Naive B cell (primary cell): ENCODE measurements around the gene FOXN3. TPM values are rescaled to one million over a fixed set of nuclear protein-coding genes. Genes with fewer than 3 reads are reported as not detected.

Experiments used
- ATAC-seq, 2 donors: fragments of 150-1000 bp; cut with Tn5 transposase; 2 replicates each; pipeline ENCODE4 v1.10.0; 2021; ENCODE audit warnings: low read depth in 2 of 2, mild to moderate bottlenecking in 2 of 2, moderate library complexity in 2 of 2
- DNase-seq: peaks from one replicate; pipeline ENCODE4 v3.0.0; 2022
- H3K27ac Mint-ChIP-seq, 6 donors: one replicate each; pipeline ENCODE4 v1.8.0; 2020 to 2022; ENCODE audit warnings: mild to moderate bottlenecking in 6 of 6, mixed read lengths in 6 of 6, moderate library complexity in 5 of 6, inconsistent platforms in 2 of 6
- H3K27me3 Mint-ChIP-seq, 3 donors: one replicate each; pipeline ENCODE4 v1.8.0; 2021 to 2022; ENCODE audit warnings: mixed read lengths in 3 of 3, mild to moderate bottlenecking in 1 of 3
- H3K36me3 Mint-ChIP-seq, 2 donors: one replicate each; pipeline ENCODE4 v1.8.0; 2020 to 2022; ENCODE audit warnings: mixed read lengths in 2 of 2, inconsistent platforms in 1 of 2, mild to moderate bottlenecking in 1 of 2
- H3K4me1 Mint-ChIP-seq, 3 donors: one replicate each; pipeline ENCODE4 v1.8.0; 2020 to 2022; ENCODE audit warnings: mixed read lengths in 3 of 3, inconsistent platforms in 1 of 3, mild to moderate bottlenecking in 1 of 3, moderate library complexity in 1 of 3
- H3K4me3 Mint-ChIP-seq, 8 donors: one replicate each; pipeline ENCODE4 v1.8.0; 2020 to 2022; ENCODE audit warnings: mild to moderate bottlenecking in 8 of 8, mixed read lengths in 8 of 8, moderate library complexity in 8 of 8, inconsistent platforms in 2 of 8
- H3K9me3 Mint-ChIP-seq, 7 donors: one replicate each; pipeline ENCODE4 v1.8.0; 2020 to 2022; ENCODE audit warnings: mixed read lengths in 7 of 7, mild to moderate bottlenecking in 5 of 7, inconsistent platforms in 2 of 7, moderate library complexity in 1 of 7
- polyA plus RNA-seq, 6 donors: library from polyadenylated mRNA; unstranded; fragments of 300-500 nt; fragmentation: Illumina TruSeq; gene quantifications; one replicate each; pipeline ENCODE4 v1.2.3, GENCODE V29; 2021; ENCODE audit warnings: low read depth in 6 of 6

FOXN3 gene
- polyA plus RNA-seq, 6 donors from 2014 or later = 47.8 to 77.5 (median 58.7) TPM

DNA sequence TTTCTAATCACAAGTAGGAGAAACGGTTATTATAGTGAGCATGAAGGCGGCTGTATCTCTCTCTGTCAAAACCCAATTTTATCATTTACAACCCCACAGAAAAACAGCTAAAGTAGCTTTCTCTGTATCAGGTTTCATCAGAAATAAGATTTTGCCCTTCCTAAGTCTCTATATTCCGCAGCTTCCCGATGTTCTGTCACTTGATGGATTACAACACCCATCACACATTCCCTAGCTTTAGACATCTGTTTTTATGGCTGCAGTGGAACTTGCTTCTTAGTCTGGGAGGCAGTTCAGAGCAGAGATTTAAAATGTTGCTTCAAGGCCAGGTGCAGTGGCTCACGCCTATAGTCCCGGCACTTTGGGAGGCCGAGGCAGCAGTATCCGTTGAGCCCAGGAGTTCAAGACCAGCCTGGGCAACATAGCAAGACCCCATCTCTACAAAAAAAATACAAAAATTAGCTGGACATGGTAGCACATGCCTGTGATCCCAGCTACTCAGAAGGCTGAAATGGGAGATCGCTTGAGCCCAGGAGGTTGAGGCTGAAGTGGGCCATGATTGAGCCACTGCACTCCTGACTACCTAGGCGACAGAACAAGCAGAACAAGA, 27.6 kb upstream of the FOXN3 start:
- Mint-ChIP-seq H3K27me3 (no peaks in the 10 kb centered on the region), H3K9me3 (no peaks in the 10 kb centered on the region), H3K36me3 (no peaks in the 10 kb centered on the region), H3K4me1 (peaks cover 63 to 95% (median 86%) of the 10 kb centered on the region in 3 donors), H3K4me3 (peak overlapping the region; percentile 37 to 91 (median 79)), H3K27ac (peak overlapping the region; percentile 89 to 98 (median 94))
- no peak for DNase-seq
- no peak for ATAC-seq

- ATAC-seq = peak; percentile 82 to 85
- Mint-ChIP-seq H3K4me3 (peak overlapping the region; percentile 37 to 91 (median 79)), H3K27ac (peak overlapping the region; percentile 89 to 98 (median 94)), H3K36me3 (no peaks in the 10 kb centered on the region), H3K9me3 (no peaks in the 10 kb centered on the region), H3K27me3 (no peaks in the 10 kb centered on the region), H3K4me1 (peaks cover 60 to 92% (median 84%) of the 10 kb centered on the region in 3 donors)
- peak; percentile 51 for DNase-seq
These were observed 27.0 kb upstream of the FOXN3 start for GRCh38 chr14:89444044-89444443.

DNA sequence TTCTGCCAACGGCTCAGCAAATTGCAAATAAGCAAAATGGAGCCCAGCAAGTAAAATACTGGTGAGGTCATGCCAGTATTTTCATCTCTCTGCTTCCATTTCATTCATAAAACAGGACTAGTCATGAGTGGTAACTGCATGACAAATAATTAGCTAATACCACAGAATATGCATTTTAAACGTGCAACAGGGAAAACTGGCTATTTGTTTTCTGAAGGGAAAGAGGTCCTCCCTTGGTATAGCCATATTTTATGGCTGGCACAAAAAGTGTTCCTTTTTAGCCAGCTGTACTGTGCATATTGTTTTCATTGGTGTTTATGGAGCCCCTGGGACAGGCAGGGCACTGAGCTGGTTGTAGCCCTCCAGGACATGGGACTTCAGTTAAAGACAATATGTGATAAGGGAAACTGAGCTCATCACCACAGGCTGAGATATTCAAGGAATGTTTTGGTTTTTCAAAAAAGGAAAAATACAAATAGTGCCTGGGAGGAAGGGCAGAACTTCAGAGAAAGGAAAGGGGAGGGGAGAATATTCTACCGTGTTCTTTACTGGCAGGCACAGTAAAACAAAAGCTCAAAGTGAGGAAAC, 26.1 kb upstream of the FOXN3 start:
- Mint-ChIP-seq H3K9me3 (no peaks in the 10 kb centered on the region), H3K27me3 (no peaks in the 10 kb centered on the region)
- ATAC-seq = no peak

GRCh38 chr14:89442280-89442679, 25.2 kb upstream of the FOXN3 start:
- Mint-ChIP-seq H3K36me3 (no peaks in the 10 kb centered on the region), H3K9me3 (peaks cover 0 to 1% (median 0%) of the 10 kb centered on the region in 7 donors), H3K27me3 (no peaks in the 10 kb centered on the region), H3K4me1 (peaks cover 48 to 84% (median 75%) of the 10 kb centered on the region in 3 donors), H3K27ac (peak overlapping the region in 4 of 6 donors; percentile 62 to 91 (median 87)), H3K4me3 (peak overlapping the region in 3 of 8 donors; percentile 29 to 59 (median 51))
- DNase-seq (no peak), ATAC-seq (no peak)

More for the DNA sequence above, 26.1 kb upstream of the FOXN3 start:
- Mint-ChIP-seq H3K36me3 (no peaks in the 10 kb centered on the region), H3K4me1 (peaks cover 52 to 89% (median 81%) of the 10 kb centered on the region in 3 donors), H3K27ac (peak overlapping the region; percentile 89 to 98 (median 96)), H3K4me3 (peak overlapping the region; percentile 46 to 91 (median 79))
- no peak for DNase-seq

GRCh38 chr14:89440986-89441909, 24.2 kb upstream of the FOXN3 start:
- DNase-seq (no peak), ATAC-seq (no peak)
- Mint-ChIP-seq H3K4me1 (peaks cover 51 to 84% (median 77%) of the 10 kb centered on the region in 3 donors), H3K27me3 (no peaks in the 10 kb centered on the region), H3K27ac (peak overlapping the region in 3 of 6 donors; percentile 28 to 71 (median 53)), H3K4me3 (peak overlapping the region in 1 of 8 donors; percentile 59), H3K36me3 (no peaks in the 10 kb centered on the region), H3K9me3 (peaks cover 0 to 3% (median 0%) of the 10 kb centered on the region in 7 donors)

DNA sequence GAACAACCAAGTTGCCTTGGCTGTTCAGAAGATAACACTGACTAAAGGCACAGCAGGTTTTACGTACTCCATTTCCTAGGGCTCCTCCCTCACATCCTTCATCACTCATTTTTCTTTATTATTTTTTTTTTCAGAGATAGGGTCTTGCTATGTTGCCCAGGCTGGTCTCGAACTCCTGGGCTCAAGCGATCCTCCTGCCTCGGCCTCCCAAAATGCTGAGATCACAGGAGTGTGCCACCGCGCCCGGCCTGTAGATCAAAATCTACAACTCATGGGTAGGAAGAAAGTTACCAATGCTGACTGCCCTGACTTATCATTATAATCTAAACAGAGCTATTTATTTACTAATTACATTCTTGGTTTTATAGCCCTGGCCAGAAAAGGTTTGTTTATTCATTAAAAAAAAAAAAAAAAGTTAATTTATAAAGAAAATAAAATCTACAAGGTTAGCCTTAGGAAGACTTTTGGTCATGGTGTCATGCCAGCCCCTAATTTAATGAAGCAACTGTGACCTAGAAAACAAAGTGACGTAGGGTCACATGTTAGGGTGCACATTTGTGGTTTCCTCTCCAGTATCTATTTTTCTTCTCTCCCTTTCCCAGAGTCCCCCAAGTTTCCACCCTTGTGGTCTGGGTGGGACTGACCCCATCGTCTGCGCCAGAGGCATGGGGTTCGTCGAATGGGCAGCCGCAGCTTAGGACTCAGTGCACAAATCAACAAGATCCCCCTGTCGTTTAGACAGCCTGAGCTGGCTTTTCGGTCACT, 19.0 kb upstream of the FOXN3 start:
- Mint-ChIP-seq H3K27ac (peak overlapping the region in 3 of 6 donors; percentile 65 to 95 (median 87)), H3K27me3 (no peaks in the 10 kb centered on the region), H3K4me1 (peaks cover 42 to 86% (median 71%) of the 10 kb centered on the region in 3 donors), H3K36me3 (no peaks in the 10 kb centered on the region), H3K9me3 (peaks cover 0 to 3% (median 0%) of the 10 kb centered on the region in 7 donors), H3K4me3 (no peak overlapping the region)
- ATAC-seq (no peak), DNase-seq (no peak)

- peak overlapping the region in 3 of 6 donors; percentile 59 to 95 (median 65) for H3K27ac Mint-ChIP-seq
- no peak for DNase-seq
- peaks cover 0 to 3% (median 0%) of the 10 kb centered on the region in 7 donors for H3K9me3 Mint-ChIP-seq
- H3K4me1 Mint-ChIP-seq = peaks cover 39 to 86% (median 65%) of the 10 kb centered on the region in 3 donors
- H3K4me3 Mint-ChIP-seq = peak overlapping the region in 2 of 8 donors; percentile 21 to 44
- no peaks in the 10 kb centered on the region for H3K36me3 Mint-ChIP-seq
- H3K27me3 Mint-ChIP-seq = no peaks in the 10 kb centered on the region
- ATAC-seq = no peak
These were observed 18.5 kb upstream of the FOXN3 start for GRCh38 chr14:89435492-89435891.

GRCh38 chr14:89432226-89432625, 15.2 kb upstream of the FOXN3 start:
- peaks cover 43 to 98% (median 66%) of the 10 kb centered on the region in 3 donors for H3K4me1 Mint-ChIP-seq
- no peaks in the 10 kb centered on the region for H3K36me3 Mint-ChIP-seq
- peak overlapping the region in 6 of 8 donors; percentile 59 to 91 (median 78) for H3K4me3 Mint-ChIP-seq
- peak overlapping the region in 5 of 6 donors; percentile 92 to 98 (median 96) for H3K27ac Mint-ChIP-seq
- DNase-seq (no peak), ATAC-seq (no peak)
- no peaks in the 10 kb centered on the region for H3K27me3 Mint-ChIP-seq
- H3K9me3 Mint-ChIP-seq = peaks cover 0 to 1% (median 0%) of the 10 kb centered on the region in 7 donors

DNA sequence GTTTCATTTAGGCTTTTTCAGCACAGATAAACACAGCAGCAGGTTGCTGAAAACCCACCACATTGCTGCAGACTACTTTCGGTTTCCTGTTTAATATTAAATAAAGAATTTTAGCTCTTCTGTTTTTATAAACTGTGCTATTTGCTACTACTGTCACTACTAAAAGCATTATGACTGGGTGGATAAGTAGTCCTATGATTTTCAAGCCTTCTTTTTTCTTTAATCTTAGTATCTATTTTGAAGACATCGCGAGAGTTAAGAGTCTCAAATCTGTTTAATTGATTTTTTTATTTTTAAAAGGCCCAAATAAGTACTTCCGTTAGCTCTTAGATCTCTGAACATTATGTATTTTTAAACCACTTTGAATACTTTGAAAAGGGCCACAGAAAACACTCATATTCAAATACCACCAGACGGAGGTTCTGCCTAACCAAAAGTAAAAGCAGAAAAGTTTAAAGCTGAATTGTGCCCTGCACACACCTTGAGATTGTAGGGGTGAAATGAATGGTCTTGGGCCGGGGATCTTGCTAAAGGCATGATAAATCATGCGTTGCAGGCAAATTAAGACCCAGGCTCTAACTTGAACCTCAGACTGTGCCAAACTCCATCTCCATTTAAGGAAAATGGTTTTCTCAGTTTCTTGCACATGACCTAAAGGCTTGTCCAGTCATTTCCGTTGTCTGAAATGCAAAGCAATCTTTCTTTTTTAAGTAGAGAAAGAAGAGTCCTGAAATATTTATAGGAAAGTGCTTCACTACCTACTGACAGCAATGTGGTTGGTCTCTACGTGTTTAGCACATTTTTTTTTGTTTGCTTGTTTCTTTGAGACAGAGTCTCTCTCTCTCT, 13.6 kb upstream of the FOXN3 start:
- ATAC-seq = peak; percentile 87 to 88
- no peaks in the 10 kb centered on the region for H3K27me3 Mint-ChIP-seq
- peaks cover 38 to 98% (median 64%) of the 10 kb centered on the region in 3 donors for H3K4me1 Mint-ChIP-seq
- peak; percentile 83 for DNase-seq
- peak overlapping the region; percentile 53 to 98 (median 96) for H3K27ac Mint-ChIP-seq
- H3K4me3 Mint-ChIP-seq = peak overlapping the region; percentile 79 to 92 (median 84)
- H3K36me3 Mint-ChIP-seq = no peaks in the 10 kb centered on the region
- H3K9me3 Mint-ChIP-seq = no peaks in the 10 kb centered on the region

- H3K4me1 Mint-ChIP-seq = peaks cover 31 to 94% (median 55%) of the 10 kb centered on the region in 3 donors
- peak overlapping the region; percentile 79 to 92 (median 86) for H3K4me3 Mint-ChIP-seq
- ATAC-seq = no peak
- H3K36me3 Mint-ChIP-seq = no peaks in the 10 kb centered on the region
- H3K27me3 Mint-ChIP-seq = no peaks in the 10 kb centered on the region
- H3K27ac Mint-ChIP-seq = peak overlapping the region; percentile 95 to 98 (median 97)
- no peak for DNase-seq
- no peaks in the 10 kb centered on the region for H3K9me3 Mint-ChIP-seq
These were observed 12.5 kb upstream of the FOXN3 start for GRCh38 chr14:89429199-89430181.
